A375 (cell line): ENCODE results near the gene DACH1. TPM values are rescaled to one million over a fixed set of nuclear protein-coding genes. Genes with fewer than 3 reads are reported as not detected.

Source experiments
- total RNA-seq: library from RNA; depleted of rRNA; stranded (reverse); fragments of >200 nt; shearing (Covaris generic); gene quantifications from 2 replicates; pipeline ENCODE4 v1.2.3, GENCODE V29; 2014; rRNA removed

Gene DACH1
- 0.24 and 0.49 TPM in 2 replicates for total RNA-seq

GRCh38 chr13:71867131-71867814 lies at the start of gene DACH1:
TSS of gene DACH1 (minus strand) at chr13:71867204.

